ENCODE results near the gene CDK10. TPM values are rescaled to one million over a fixed set of nuclear protein-coding genes. Genes with fewer than 3 reads are reported as not detected.
"Not testable (repeated sequence)": the region's sequence is repeated elsewhere in the genome, so short reads cannot be mapped to it uniquely, and the experiment has no call there.

CDK10 gene
- total RNA-seq, 1 donor from 2014 or later = 122 TPM

GRCh38 chr16:89687092-89687940 lies 827 bp downstream of the CDK10 start:
- Mint-ChIP-seq H3K36me3 (peaks cover 31% of the 10 kb centered on the region), H3K27ac (peak overlapping the region; percentile 94), H3K4me1 (peaks cover 12% of the 10 kb centered on the region), H3K27me3 (ENCODE audit: low read depth) (no peaks in the 10 kb centered on the region), H3K4me3 (peak overlapping the region; percentile 89), H3K9me3 (peaks cover 6% of the 10 kb centered on the region)
- TF ChIP-seq CTCF (IDR thresholded peaks at IDR 0.05; ENCODE audit: unreplicated experiment) = no peak
- DNase-seq (ENCODE audit: low spot score in 2 of 2, unreplicated experiment in 2 of 2) = no peak

GRCh38 chr16:89688395-89688794 lies 1.9 kb downstream of the CDK10 start:
- no peak for TF ChIP-seq CTCF (IDR thresholded peaks at IDR 0.05; ENCODE audit: unreplicated experiment)
- Mint-ChIP-seq H3K27me3 (ENCODE audit: low read depth) (no peaks in the 10 kb centered on the region), H3K4me3 (peak overlapping the region; percentile 89), H3K9me3 (peaks cover 6% of the 10 kb centered on the region), H3K4me1 (peaks cover 12% of the 10 kb centered on the region), H3K27ac (no peak overlapping the region), H3K36me3 (peaks cover 26% of the 10 kb centered on the region)
- DNase-seq (ENCODE audit: low spot score in 2 of 2, unreplicated experiment in 2 of 2) = no peak

- H3K4me1 Mint-ChIP-seq = peaks cover 12% of the 10 kb centered on the region
- H3K9me3 Mint-ChIP-seq = peaks cover 6% of the 10 kb centered on the region
- no peak for DNase-seq (ENCODE audit: low spot score in 2 of 2, unreplicated experiment in 2 of 2)
- H3K36me3 Mint-ChIP-seq = peaks cover 25% of the 10 kb centered on the region
- H3K27ac Mint-ChIP-seq = no peak overlapping the region
- H3K27me3 Mint-ChIP-seq (ENCODE audit: low read depth) = no peaks in the 10 kb centered on the region
- H3K4me3 Mint-ChIP-seq = no peak overlapping the region
- no peak for TF ChIP-seq CTCF (IDR thresholded peaks at IDR 0.05; ENCODE audit: unreplicated experiment)
Measured at GRCh38 chr16:89689142-89689541, 2.7 kb downstream of the CDK10 start.

GRCh38 chr16:89689621-89690020 lies 3.1 kb downstream of the CDK10 start:
- Mint-ChIP-seq H3K4me1 (peaks cover 12% of the 10 kb centered on the region), H3K36me3 (peaks cover 23% of the 10 kb centered on the region)
- H3K4me3 Mint-ChIP-seq; H3K27ac Mint-ChIP-seq; DNase-seq (ENCODE audit: low spot score in 2 of 2, unreplicated experiment in 2 of 2); H3K27me3 Mint-ChIP-seq (ENCODE audit: low read depth); H3K9me3 Mint-ChIP-seq: not testable (repeated sequence)

- H3K27ac Mint-ChIP-seq = no peak overlapping the region
- H3K27me3 Mint-ChIP-seq (ENCODE audit: low read depth) = no peaks in the 10 kb centered on the region
- peaks cover 17% of the 10 kb centered on the region for H3K36me3 Mint-ChIP-seq
- H3K9me3 Mint-ChIP-seq = no peaks in the 10 kb centered on the region
- DNase-seq (ENCODE audit: low spot score in 2 of 2, unreplicated experiment in 2 of 2) = no peak
- no peak overlapping the region for H3K4me3 Mint-ChIP-seq
- H3K4me1 Mint-ChIP-seq = peaks cover 12% of the 10 kb centered on the region
- no peak for TF ChIP-seq CTCF (IDR thresholded peaks at IDR 0.05; ENCODE audit: unreplicated experiment)
Measured at GRCh38 chr16:89690392-89690901, 4.0 kb downstream of the CDK10 start.

- Mint-ChIP-seq H3K27me3 (ENCODE audit: low read depth) (no peaks in the 10 kb centered on the region), H3K27ac (no peak overlapping the region), H3K4me1 (peaks cover 10% of the 10 kb centered on the region), H3K36me3 (peaks cover 11% of the 10 kb centered on the region), H3K4me3 (no peak overlapping the region), H3K9me3 (no peaks in the 10 kb centered on the region)
- no peak for TF ChIP-seq CTCF (IDR thresholded peaks at IDR 0.05; ENCODE audit: unreplicated experiment)
- no peak for DNase-seq (ENCODE audit: low spot score in 2 of 2, unreplicated experiment in 2 of 2)
Measured at GRCh38 chr16:89691231-89691985, 4.9 kb downstream of the CDK10 start.
